Measurements from ENCODE around the gene BICD2.

GRCh38 chr9:92770360-92770995, 5.8 kb upstream of the BICD2 start:
- TF ChIP-seq EZH2 (IDR thresholded peaks at IDR 0.05; ENCODE audit: insufficient read depth, poor library complexity, severe bottlenecking), result no peak
- no peak for TF ChIP-seq EZH2phosphoT487 (IDR thresholded peaks at IDR 0.05; ENCODE audit: insufficient read depth, low read depth)
